Measurements from ENCODE around the gene ALX3.
A peak's percentile ranks its signal among the peaks of the same experiment; 100 is the strongest.
"Not testable (repeated sequence)": the region's sequence is repeated elsewhere in the genome, so short reads cannot be mapped to it uniquely, and the experiment has no call there.

Gene ALX3

DNA sequence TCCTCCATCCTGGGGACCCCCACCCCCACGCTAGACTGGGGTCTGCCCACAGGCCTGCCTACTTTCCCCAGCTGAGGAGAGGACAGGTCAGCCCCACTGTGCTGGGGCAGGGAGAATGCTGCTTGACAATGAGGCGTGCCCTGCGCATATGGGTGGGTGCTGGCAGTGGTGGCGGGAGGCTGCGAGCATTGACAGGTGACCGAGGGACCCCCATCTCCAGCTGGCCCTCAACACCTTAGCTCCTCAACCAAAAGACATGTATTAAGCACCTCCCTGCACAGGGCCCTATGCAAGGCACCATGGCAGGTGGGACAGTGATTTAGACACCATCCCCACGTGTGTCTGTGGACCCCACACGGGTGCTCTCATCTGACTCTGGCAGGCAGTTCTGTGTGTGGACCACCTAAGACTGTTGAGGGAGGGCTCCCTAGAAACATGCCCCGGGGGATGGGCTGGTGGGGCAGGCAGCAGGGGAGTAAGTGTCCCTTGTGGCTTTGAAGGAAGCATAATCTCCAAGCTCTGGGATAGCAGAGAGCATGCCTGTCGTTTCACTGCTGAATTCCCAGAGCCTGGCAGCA is 18.4 kb upstream of the ALX3 start:
- DNase-seq (ENCODE audit: low spot score): no peak

DNA sequence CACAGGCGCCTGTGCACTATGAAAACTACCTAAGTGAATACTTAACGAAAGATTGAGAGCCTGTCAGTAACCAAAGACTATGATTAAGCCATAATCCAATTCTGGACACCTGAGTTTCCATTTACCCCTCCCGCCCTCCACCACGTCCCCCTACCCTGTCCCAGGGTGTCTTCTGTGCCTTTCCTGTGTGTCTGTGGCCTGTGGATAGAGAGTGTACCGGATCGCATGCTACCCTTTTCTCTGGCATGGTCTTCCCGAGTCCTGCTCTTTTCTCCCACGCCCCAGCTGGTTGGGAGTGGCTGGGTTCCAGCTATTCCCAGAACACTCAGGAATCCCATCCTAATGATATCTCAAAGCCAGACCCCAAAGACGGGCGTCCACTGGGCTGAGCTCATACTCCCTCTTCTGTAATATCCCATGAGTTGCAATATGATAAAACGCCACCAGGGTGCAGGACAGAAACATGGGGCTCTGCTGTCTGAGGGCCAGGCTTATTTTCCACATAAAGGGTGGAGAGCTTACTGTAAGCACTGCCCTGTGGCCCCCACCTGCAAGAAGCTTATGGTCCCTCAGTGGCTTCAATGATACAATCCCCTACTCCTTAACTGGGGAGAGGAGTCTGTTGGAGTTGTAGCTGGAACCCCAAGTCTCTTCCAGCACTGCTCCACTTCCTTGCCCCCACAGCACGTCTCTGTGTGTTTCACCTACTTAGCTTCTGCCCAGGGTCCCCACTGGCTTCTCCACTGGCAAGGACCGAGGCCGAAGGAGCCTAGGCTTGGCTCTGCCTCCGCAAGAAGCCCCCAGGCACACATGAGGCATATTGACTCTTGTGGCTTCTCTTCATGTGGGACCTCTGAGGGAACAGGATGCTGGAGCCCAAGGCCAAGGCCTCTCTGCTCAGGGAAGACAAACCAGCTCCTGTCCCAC is 17.6 kb upstream of the ALX3 start:
- DNase-seq (ENCODE audit: low spot score): peak; percentile 34

DNA sequence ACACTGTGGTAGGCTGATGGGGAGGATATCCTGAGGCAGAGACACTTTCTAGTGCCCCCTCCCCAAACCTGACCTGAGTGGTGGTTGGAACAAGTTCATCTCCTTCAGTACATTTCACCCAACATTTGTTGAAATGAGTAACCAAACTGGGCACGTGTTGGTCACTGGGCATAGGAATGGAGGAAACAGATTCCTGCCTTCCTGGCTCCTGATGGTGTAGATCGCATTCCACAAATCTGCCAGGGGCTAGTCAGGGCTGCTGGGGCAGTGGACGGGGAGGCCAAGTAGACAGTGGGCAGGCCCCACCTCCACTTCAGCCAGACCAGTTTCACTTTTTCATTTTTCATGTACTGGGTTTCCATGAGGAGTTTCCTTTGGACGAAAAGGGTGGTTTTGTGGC is 16.5 kb upstream of the ALX3 start:
- no peak for DNase-seq (ENCODE audit: low spot score)

DNA sequence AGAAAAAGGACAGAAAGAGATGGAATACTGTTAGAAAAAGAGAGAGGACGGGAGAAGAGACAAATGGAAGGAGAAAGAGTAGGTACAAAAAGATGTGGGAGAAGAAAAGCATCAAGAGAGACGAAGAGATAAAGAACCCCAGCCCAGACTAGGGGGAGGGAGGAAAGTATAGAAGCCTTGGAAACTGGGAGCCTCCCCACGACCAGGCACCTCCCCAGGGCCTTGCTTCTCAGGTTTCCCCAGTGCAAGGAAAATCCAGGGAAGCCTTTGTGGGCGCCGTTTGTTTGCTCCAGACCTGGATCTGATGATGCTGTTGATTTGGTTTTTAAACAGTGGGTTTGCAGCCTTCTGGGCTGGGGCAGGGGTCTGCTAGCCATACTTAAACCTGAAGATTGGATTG is 15.2 kb upstream of the ALX3 start:
- no peak for DNase-seq (ENCODE audit: low spot score)

DNA sequence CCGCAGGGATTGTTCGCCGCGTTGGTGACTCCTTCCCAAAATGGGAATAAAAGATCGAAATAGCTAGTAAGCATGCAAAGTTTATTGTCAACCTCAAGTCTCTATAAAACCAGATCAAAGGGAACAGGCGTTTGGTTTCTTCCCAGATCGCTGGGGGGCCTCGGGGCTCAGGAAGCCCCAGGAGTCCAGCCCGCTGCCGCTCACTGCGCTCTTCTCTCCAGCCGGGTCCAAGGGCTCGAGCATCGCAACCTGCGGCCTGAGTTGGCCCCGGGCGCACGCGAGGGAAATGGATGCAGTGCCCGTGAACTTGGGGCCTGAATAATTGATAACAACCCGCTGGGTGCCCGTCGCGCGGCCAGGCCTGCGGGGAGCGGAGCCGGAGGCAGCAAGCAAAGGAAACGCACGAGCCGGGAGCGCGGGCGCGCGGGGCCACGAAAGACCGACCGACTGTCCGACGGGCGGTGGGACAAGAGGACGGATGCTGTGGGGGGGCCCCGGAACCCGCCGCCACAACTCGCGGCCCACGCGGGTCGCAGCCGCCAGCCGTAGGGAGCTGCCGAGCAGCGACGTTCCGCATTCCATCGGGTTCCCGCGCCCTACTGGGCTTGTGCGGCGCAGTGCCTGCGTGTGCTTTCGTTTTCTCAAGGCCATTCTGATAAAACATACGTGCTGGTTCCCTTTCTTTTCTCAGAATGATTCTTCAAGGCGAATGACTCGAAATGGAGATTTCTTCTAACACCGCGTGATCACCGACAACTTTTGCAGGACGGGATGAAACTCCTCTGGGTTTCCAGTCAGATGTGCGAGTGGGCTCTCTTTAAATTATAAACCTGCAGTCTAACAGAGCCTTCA is 14.0 kb upstream of the ALX3 start:
- no peak for DNase-seq (ENCODE audit: low spot score)

DNA sequence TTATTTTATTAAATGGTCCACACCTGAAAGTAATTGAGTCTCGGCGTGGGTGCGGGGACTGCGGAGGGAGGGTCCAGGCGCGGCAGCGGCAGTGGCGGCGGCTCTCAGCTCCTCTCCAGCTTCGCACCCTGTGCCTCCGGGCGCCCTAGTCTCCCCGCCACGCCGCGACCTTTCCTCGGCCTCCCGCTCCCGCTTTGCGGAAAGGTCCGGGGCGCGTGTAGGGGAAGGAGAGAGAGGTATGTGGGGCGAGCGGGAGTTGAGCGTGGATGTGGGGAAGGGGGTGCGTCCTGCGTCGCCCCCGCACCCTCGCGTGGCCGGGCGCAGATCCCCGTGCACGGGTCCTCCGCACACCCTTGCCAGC is 13.4 kb upstream of the ALX3 start:
- no peak for DNase-seq (ENCODE audit: low spot score)

DNA sequence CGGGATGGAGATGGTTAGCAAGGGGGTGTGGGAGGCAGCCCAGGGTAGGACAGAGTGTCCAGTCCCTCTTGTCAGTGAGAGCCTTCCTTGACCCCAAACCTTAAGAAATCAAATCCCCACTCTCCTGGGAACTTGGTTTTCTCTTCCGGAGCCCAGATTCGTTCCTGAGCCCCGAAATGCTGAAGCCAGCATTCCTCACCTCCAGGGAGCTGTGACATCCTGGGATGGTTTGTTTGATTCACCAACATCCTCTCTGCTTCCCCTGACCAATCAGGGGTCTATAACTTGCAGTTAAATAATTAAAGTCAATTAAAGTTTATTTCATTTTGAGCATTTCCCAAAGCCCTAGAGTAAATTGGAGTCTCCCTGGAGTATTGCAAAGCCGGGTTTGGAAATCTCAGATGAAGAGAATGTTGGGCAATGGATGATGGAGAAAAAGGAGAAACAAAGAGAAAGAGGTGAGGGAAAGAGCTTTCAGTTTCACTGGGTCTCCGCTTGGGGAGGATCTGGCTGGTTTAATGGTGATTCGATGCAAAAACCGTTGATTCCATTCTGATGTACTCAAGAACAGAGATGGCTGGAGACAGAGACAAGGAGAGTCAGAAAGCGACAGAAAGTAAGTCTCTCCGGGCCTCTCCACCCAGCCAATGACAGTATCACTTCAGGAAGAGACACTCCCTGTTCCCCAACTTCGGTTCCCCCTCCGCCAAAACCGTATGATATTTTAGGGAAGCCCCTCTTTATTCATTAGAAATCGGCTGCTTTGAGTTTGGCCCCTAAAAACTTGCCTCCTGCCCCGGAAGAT is 12.8 kb upstream of the ALX3 start:
- DNase-seq (ENCODE audit: low spot score): no peak

DNA sequence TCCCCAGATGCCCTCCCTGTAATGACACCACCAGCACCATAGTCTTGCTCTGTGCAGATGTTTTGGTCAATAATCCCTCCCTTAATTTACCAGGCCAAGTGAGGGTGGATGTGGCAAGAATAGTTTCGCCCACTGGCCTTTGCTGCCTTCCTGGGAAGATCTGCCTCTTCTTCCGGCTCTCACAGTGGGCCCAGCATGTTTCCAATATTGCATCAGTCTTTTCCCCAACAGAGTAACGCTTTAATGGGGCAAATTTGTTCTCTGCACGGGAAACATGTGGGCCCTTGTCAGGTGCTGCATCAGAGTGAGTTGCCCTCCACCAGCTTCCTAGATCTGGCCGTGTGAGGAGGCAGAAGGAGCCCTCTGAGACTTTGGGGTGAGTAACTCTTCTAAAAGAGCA is 12.0 kb upstream of the ALX3 start:
- no peak for DNase-seq (ENCODE audit: low spot score)

DNA sequence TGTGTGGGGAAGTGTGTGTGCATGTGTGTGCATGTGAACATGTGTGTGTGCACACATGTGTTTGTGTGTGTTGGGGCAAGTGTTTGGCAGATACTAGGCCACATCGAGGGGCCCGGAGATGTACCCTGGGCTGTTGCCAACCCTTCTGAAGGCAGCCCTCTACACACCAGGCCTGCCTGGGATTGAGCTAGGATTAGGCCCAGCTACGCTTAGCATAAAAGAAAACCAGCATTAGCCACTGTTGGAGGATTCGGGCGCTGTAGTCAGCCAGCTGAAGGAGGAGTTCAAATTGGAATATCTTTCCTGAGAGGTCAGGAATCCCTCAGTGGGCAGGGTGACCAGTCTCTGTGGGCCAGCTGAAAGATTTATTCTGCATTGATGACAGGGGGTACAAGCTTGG is 10.6 kb upstream of the ALX3 start:
- DNase-seq (ENCODE audit: low spot score): no peak

DNA sequence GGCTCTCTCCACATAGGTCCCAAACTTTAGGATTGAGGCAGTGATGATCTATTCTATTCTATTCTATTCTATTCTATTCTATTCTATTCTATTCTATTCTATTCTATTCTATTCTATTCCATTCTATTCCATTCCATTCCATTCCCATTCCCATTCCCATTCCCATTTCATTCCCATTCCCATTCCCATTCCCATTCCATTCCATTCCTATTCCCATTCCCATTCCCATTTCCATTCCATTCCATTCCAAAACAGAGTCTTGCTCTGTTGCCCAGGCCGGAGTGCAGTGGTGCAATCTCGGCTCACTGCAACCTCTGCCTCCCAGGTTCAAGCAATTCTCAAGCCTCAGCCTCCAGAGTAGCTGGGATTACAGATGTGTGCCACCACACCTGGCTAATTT is 9.5 kb upstream of the ALX3 start:
- DNase-seq (ENCODE audit: low spot score): not testable (repeated sequence)

DNA sequence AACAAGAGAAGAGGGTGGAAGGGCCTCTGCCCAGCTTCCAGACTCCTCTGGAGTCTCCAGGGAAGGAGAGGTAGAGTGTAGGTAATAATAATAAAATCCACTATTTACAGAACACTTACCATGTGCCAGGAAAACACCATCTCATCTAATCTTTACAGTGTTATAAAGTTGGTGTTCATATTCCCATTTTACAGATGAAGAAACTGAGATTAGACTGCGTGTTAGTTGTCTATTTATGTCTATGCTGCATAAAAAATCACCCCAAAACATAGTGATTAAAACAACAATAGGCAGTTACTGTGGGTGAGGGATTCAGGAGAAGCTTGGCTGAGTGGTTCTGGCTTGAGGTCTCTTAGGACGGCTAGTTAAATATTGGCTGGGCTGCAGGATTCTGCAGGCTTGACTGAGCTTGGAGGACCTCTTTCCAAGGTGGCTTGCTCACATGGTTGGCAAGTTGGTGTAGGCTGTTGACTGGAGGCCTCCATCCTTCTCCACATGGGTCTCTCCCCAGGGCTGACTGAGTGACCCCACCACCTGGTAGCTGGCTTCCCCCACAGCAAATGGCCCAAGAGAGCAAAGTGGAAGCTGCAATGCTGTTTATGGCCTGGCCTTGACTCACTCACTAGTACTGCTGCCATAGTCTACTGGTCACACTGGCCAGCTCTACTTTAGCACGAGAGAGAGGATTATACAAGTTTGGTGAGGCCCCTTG is 6.5 kb upstream of the ALX3 start:
- DNase-seq (ENCODE audit: low spot score): no peak

DNA sequence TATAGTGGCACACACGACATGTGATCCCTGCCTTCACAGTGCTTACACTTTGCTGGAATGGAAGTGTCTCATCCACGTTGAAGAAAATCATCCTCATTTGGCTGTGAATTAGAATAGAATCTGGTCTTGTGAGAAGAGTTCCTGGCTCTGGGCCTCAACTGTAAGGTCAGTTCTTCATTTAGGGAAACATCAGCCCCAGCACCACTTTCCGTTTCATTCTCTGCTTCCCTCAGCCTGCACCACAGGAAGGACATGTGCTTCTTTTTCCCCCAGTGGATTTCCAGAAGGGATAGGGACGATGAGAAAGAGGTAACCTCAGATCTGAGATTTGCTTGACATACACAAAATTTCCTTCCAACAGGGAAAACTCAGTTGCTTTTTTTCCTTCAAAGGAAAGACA is 3.7 kb upstream of the ALX3 start:
- no peak for DNase-seq (ENCODE audit: low spot score)

DNA sequence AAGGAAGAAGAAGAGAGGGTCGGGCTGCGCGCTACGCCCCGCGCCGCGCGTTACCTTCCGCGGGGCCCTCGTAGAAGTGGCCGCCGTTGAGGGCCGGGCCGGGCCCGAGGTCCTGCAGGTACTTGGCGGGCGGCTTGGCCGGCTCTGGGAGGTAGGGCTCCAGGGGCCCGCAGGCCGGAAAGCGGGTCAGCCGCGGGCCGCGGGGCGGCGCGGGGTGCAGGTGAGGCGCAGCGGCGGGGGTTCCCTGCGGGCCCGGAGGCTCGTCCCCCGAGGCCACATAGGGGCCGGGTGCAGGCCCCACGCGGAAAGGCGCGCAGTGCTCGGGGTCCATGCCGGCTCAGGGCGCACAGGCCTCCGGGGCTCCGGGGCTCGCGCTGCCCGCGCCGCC is 196 bp downstream of the ALX3 start:
- no peak for DNase-seq (ENCODE audit: low spot score)

DNA sequence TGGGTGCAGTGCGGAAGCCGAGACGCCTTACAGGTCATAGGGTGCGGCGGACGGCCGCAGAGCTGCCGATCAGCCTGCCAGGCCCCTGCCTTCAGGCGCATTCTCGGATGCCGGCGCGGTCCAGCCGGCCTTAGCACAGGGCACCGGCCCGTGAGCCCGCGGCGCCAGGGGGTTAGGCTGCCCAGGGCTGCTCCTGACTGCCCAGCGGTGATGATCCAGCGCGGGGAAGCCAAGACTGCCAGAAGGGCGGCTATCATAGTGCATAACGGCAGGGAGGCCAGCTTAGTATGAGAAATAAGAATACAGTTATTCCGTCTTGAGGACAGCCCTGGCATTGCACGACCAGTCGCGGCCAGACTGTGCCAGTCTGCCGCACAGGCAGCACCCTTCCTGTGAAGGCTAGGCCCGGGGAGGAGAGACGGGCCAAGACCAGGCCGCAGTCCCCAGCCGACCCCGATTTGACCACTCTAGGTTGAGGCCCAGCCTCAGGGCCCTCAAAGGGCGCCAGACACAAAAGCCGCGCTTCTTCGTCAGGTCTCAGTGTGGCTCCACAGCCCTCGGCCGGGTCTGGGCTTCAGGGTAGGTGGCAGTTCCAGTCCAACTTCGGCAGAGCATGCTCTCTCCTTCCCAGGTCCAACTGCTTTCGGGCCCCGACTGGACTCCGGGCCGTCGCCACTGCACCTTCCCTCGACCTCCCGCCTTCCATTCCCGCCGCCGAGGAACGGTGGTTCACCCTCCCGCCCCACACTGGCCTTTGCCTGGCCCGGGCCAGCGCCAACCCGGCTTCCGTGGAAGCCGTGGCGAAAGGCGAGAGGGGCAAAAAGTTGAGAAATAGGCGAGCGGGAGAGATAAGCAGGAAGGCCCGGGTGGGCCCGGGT is 829 bp downstream of the ALX3 start:
- DNase-seq (ENCODE audit: low spot score): no peak

DNA sequence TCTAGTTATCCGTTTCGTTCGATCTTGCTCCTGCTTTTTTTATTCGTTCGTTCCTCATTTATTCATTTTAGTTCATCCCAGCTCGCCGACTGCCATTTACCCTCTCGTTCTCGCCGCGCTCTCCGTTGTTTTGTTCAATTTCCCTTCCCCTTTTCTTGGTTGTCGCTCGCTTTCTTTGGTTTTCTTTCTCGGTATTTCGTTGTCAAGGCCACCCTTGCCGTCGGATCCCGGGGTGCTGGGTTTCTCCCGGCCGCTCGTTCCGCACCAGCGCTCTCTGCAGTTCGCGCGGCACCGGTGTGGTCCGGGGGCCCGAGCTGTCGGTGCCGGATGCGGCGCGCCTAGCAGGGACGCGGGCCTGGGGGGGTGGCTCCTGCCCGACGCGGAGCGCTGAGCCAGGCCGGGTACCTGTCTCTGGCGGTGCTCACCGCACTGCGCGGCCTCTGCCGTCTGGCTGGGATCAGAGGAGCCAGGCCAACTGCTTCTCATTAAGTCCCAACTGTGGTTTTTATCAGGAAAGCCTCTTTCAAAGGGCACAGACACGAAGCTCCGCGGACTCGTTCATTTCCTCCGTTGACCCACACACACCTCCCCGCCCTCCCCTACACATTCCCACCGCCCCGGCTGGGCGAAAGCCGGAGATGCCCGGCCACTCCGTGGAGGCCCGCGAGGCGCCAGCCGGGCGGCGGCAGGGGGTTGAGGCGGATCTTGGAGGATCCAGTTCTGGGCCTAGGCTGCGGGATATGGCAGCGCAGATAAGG is 1.6 kb downstream of the ALX3 start:
- no peak for DNase-seq (ENCODE audit: low spot score)

DNA sequence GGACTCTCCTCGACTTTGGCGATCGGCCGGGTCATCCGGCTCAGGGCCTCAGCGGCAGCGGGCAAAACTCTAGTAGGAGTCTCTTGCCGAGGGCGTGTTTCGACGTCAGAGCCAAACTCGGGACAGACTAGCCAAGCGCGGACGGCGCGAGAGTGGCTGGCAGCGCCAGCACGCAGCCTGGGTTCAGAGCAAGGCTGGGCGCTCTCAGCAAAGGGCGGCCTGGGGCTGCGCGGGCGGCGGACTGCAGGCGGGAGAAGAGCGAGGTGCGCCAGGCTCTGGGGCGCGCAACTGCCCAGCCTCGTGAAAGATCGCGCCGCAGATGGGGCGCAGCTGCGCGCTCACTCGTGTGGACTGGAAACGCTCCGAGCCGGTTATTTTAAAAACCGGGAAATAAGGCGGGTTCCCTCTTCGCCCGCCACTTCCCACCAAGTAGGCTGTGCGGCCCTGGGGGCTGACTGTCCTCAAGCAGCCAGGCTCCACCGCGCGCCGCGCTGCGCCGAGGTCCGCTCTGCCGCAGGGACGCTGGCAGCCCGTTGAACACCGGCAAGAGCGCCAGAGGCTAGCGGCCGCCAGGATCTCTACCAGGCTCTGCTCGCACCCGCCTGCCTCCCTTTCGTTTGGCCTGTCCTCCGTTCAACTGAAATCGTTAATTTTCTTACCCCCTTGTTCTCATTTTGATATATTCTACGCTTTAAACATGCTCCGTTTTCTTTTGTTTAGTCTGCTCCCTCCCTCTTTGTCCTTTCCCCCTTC is 2.4 kb downstream of the ALX3 start:
- DNase-seq (ENCODE audit: low spot score): no peak

DNA sequence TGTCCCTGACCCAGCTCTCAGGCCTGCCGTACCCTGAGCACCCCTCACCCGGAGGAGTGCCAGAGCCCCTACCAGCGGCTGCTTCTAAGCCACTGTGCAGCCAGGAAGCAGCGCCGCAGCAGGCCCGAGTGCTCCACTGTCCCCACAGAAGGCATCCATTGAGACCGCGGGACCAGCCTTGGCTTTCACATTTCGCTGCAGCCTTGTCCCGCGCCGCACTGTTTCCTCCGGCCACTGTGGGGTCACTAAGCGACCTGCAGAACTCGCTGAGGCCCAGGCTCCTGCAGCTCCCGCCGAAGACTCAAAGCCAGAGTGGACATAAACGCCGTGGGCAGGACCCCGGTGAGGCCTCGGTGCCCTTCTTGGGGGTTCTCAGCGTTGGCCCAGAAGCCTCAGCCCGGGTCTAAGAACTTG is 3.0 kb downstream of the ALX3 start:
- no peak for DNase-seq (ENCODE audit: low spot score)

DNA sequence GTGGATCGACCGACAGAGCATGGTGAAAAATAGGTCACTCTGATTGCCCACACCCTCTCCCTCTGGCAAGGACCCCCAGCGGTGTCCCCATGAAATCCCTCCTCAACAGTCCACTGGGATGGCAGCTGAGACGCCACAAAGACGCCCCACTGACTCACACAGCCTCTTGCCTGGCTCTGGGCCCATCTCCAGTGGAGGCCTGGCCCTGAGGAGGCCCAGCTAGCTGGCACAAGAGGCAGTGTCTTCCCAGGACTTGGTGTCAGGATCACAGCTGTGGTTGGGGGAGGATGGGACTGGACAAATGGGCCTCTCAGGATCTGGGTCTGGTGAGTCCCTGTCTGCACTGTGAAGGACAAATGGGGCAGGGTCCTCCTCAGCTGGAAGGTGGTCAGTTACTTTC is 4.6 kb downstream of the ALX3 start:
- no peak for DNase-seq (ENCODE audit: low spot score)
